Activated CD4-positive, CD25-positive, alpha-beta regulatory T cell treated with anti-CD3 and anti-CD28 coated beads, Interleukin-2, amount 50 U/mL, for 24 hours (primary cell): ENCODE data around the gene UVRAG.
"Not testable (repeated sequence)": the region's sequence is repeated elsewhere in the genome, so short reads cannot be mapped to it uniquely, and the experiment has no call there.

Source experiments
- ATAC-seq, 2 donors: fragments of 150-1000 bp; cut with Tn5 transposase; one replicate each; pipeline ENCODE4 v1.10.0; 2021; ENCODE audit warnings: mild to moderate bottlenecking in 1 of 2, moderate library complexity in 1 of 2

Gene UVRAG

GRCh38 chr11:76077575-76078150 is 262.7 kb downstream of the UVRAG start:
- ATAC-seq: no peak

- not testable (repeated sequence) for ATAC-seq
Observed at GRCh38 chr11:76081084-76081483, 266.1 kb downstream of the UVRAG start.

GRCh38 chr11:76083563-76084451 is 268.8 kb downstream of the UVRAG start:
- ATAC-seq: no peak

- ATAC-seq: no peak
Observed at GRCh38 chr11:76085270-76085669, 270.3 kb downstream of the UVRAG start.

- no peak for ATAC-seq
Observed at GRCh38 chr11:76086743-76087635, 272.0 kb downstream of the UVRAG start.

GRCh38 chr11:76087749-76088148 is 272.7 kb downstream of the UVRAG start:
- no peak for ATAC-seq

- no peak for ATAC-seq
Observed at GRCh38 chr11:76088511-76088910, 273.5 kb downstream of the UVRAG start.

GRCh38 chr11:76090174-76090573 is 275.2 kb downstream of the UVRAG start:
- no peak for ATAC-seq

- ATAC-seq: no peak
Observed at GRCh38 chr11:76090821-76091220, 275.8 kb downstream of the UVRAG start.

GRCh38 chr11:76094740-76095139 is 279.7 kb downstream of the UVRAG start:
- ATAC-seq: no peak

GRCh38 chr11:76095891-76096290 is 280.9 kb downstream of the UVRAG start:
- no peak for ATAC-seq

- no peak for ATAC-seq
Observed at GRCh38 chr11:76096552-76096951, 281.5 kb downstream of the UVRAG start.

- ATAC-seq: no peak
Observed at GRCh38 chr11:76102802-76103201, 287.8 kb downstream of the UVRAG start.

- ATAC-seq: no peak
Observed at GRCh38 chr11:76103460-76103859, 288.4 kb downstream of the UVRAG start.

GRCh38 chr11:76104285-76104684 is 289.3 kb downstream of the UVRAG start:
- no peak for ATAC-seq

GRCh38 chr11:76105637-76106036 is 290.6 kb downstream of the UVRAG start:
- no peak for ATAC-seq

- no peak for ATAC-seq
Observed at GRCh38 chr11:76107971-76108370, 293.0 kb downstream of the UVRAG start.

- ATAC-seq: no peak
Observed at GRCh38 chr11:76114238-76114637, 299.2 kb downstream of the UVRAG start.

GRCh38 chr11:76115555-76115954 is 300.5 kb downstream of the UVRAG start:
- ATAC-seq: no peak

GRCh38 chr11:76119032-76119431 is 304.0 kb downstream of the UVRAG start:
- no peak for ATAC-seq

- no peak for ATAC-seq
Observed at GRCh38 chr11:76119779-76120178, 304.8 kb downstream of the UVRAG start.

GRCh38 chr11:76120513-76121101 is 305.6 kb downstream of the UVRAG start:
- no peak for ATAC-seq

- no peak for ATAC-seq
Observed at GRCh38 chr11:76123248-76123647, 308.2 kb downstream of the UVRAG start.
